ENCODE results near the gene MPEG1.

Gene MPEG1

GRCh38 chr11:59240322-59240721, 27.6 kb upstream of the MPEG1 start:
- Histone ChIP-seq H3K27ac (ENCODE audit: low read depth, low read length) (no peak overlapping the region), H3K27me3 (ENCODE audit: control insufficient read depth, insufficient read depth, low read length) (no peaks in the 10 kb centered on the region), H3K9ac (ENCODE audit: low read length) (no peak overlapping the region), H3K4me3 (ENCODE audit: low read length) (no peak overlapping the region), H3K36me3 (ENCODE audit: control insufficient read depth, insufficient read depth, low read length) (no peaks in the 10 kb centered on the region), H3K4me1 (ENCODE audit: control insufficient read depth, insufficient read depth, low read length) (no peaks in the 10 kb centered on the region)

DNA sequence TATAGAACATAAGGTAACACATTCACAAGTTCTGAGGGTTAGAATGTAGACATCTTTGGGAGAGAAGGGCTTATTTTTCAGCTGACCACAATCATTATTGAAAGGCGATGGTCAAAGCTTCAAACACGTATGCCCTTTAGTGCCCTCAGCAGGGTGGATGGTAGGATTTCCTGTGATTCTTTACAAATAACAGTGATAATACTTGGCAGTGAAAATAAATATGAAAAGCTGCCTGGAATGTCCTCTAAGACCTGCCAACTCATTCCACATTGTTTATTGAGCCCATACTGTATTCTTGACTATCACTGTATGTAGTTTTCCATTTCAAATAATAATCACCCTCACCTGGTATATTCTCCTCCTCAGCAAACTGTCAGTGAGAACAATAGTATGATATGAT, 13.7 kb upstream of the MPEG1 start:
- Histone ChIP-seq H3K27ac (ENCODE audit: low read depth, low read length) (no peak overlapping the region), H3K9ac (ENCODE audit: low read length) (no peak overlapping the region), H3K36me3 (ENCODE audit: control insufficient read depth, insufficient read depth, low read length) (no peaks in the 10 kb centered on the region), H3K4me1 (ENCODE audit: control insufficient read depth, insufficient read depth, low read length) (no peaks in the 10 kb centered on the region), H3K27me3 (ENCODE audit: control insufficient read depth, insufficient read depth, low read length) (no peaks in the 10 kb centered on the region), H3K4me3 (ENCODE audit: low read length) (no peak overlapping the region)

DNA sequence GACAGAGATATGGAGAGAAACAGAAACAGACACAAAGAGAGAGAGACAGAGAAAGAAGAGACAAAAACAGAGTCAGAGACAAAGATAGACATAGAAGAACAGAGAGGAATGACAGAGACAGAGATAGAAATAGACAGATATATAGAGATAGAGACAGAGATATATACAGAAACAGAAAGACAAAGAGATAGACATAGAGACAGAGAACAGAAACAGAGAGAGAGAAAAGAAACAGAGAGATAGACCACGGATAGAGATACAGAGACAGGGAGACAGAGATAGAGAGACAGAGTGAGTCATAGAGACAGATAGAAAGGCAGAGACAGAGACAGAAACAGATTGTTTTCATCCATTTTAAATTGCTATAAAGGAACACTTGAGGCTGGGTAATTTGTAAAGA, 12.3 kb upstream of the MPEG1 start:
- Histone ChIP-seq H3K4me3 (ENCODE audit: low read length) (no peak overlapping the region), H3K9ac (ENCODE audit: low read length) (no peak overlapping the region), H3K27me3 (ENCODE audit: control insufficient read depth, insufficient read depth, low read length) (no peaks in the 10 kb centered on the region), H3K4me1 (ENCODE audit: control insufficient read depth, insufficient read depth, low read length) (no peaks in the 10 kb centered on the region), H3K27ac (ENCODE audit: low read depth, low read length) (no peak overlapping the region), H3K36me3 (ENCODE audit: control insufficient read depth, insufficient read depth, low read length) (no peaks in the 10 kb centered on the region)

DNA sequence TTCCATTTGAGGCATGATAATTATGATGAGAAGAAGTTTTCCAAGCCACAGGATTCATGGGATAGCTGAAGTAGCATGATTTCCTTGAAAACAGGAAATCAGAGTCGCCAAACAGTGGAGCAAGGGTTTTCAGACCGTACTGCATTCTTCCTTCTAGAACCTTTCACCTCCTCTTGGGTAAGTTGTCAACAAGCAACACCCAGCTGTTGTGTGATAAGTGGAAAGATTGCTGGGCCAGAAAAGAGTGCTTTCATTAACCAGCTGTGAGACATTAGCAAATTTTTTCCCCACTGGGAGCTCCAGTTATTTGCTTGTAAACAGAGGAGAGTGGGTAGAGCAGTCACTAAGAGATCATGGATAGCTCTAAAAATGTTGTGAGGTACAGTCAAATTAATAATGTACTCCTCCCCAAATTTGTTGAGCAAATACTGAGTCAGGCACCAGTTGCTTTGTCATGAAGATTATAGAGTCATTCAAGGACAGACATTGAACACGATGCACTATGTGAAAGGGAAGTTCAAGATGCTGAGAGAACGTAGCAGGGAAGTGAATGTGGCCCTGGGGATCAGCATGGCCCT, 11.7 kb upstream of the MPEG1 start:
- no peaks in the 10 kb centered on the region for H3K27me3 ChIP-seq (ENCODE audit: control insufficient read depth, insufficient read depth, low read length)
- H3K27ac ChIP-seq (ENCODE audit: low read depth, low read length), result no peak overlapping the region
- no peak overlapping the region for H3K9ac ChIP-seq (ENCODE audit: low read length)
- H3K4me3 ChIP-seq (ENCODE audit: low read length), result no peak overlapping the region
- no peaks in the 10 kb centered on the region for H3K4me1 ChIP-seq (ENCODE audit: control insufficient read depth, insufficient read depth, low read length)
- H3K36me3 ChIP-seq (ENCODE audit: control insufficient read depth, insufficient read depth, low read length), result no peaks in the 10 kb centered on the region

GRCh38 chr11:59223611-59224010, 10.9 kb upstream of the MPEG1 start:
- Histone ChIP-seq H3K27me3 (ENCODE audit: control insufficient read depth, insufficient read depth, low read length) (no peaks in the 10 kb centered on the region), H3K4me3 (ENCODE audit: low read length) (no peak overlapping the region), H3K9ac (ENCODE audit: low read length) (no peak overlapping the region), H3K36me3 (ENCODE audit: control insufficient read depth, insufficient read depth, low read length) (no peaks in the 10 kb centered on the region), H3K4me1 (ENCODE audit: control insufficient read depth, insufficient read depth, low read length) (no peaks in the 10 kb centered on the region), H3K27ac (ENCODE audit: low read depth, low read length) (no peak overlapping the region)

GRCh38 chr11:59223177-59223576, 10.4 kb upstream of the MPEG1 start:
- H3K27ac ChIP-seq (ENCODE audit: low read depth, low read length), result no peak overlapping the region
- H3K4me3 ChIP-seq (ENCODE audit: low read length), result no peak overlapping the region
- H3K27me3 ChIP-seq (ENCODE audit: control insufficient read depth, insufficient read depth, low read length), result no peaks in the 10 kb centered on the region
- H3K36me3 ChIP-seq (ENCODE audit: control insufficient read depth, insufficient read depth, low read length), result no peaks in the 10 kb centered on the region
- H3K9ac ChIP-seq (ENCODE audit: low read length), result no peak overlapping the region
- H3K4me1 ChIP-seq (ENCODE audit: control insufficient read depth, insufficient read depth, low read length), result no peaks in the 10 kb centered on the region

- Histone ChIP-seq H3K9ac (ENCODE audit: low read length) (no peak overlapping the region), H3K27me3 (ENCODE audit: control insufficient read depth, insufficient read depth, low read length) (no peaks in the 10 kb centered on the region), H3K4me3 (ENCODE audit: low read length) (no peak overlapping the region), H3K36me3 (ENCODE audit: control insufficient read depth, insufficient read depth, low read length) (no peaks in the 10 kb centered on the region), H3K27ac (ENCODE audit: low read depth, low read length) (no peak overlapping the region), H3K4me1 (ENCODE audit: control insufficient read depth, insufficient read depth, low read length) (no peaks in the 10 kb centered on the region)
These were observed 9.8 kb upstream of the MPEG1 start for GRCh38 chr11:59222464-59223060.

DNA sequence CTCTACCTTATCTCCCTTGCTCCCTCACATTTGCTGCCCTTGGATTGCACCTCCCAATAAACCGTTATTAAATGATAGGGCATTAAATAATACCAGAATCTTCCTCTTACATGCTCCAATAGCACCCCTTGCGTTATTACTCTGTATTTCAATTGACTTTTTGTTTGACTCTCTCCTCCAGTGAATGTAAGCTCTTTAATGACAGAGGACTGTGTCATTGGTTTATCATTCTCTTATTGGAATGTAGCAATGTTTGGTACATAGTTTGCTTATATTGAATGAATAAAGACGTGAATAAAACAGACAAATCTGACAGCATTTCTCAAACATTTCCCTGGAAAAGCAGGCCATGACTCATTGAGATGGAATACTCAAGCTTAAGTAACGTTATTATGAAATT, 8.7 kb upstream of the MPEG1 start:
- Histone ChIP-seq H3K9ac (ENCODE audit: low read length) (no peak overlapping the region), H3K4me3 (ENCODE audit: low read length) (no peak overlapping the region), H3K27ac (ENCODE audit: low read depth, low read length) (no peak overlapping the region), H3K27me3 (ENCODE audit: control insufficient read depth, insufficient read depth, low read length) (no peaks in the 10 kb centered on the region), H3K4me1 (ENCODE audit: control insufficient read depth, insufficient read depth, low read length) (no peaks in the 10 kb centered on the region), H3K36me3 (ENCODE audit: control insufficient read depth, insufficient read depth, low read length) (no peaks in the 10 kb centered on the region)

GRCh38 chr11:59219836-59220235, 7.1 kb upstream of the MPEG1 start:
- Histone ChIP-seq H3K36me3 (ENCODE audit: control insufficient read depth, insufficient read depth, low read length) (no peaks in the 10 kb centered on the region), H3K4me1 (ENCODE audit: control insufficient read depth, insufficient read depth, low read length) (no peaks in the 10 kb centered on the region), H3K27me3 (ENCODE audit: control insufficient read depth, insufficient read depth, low read length) (no peaks in the 10 kb centered on the region), H3K9ac (ENCODE audit: low read length) (no peak overlapping the region), H3K4me3 (ENCODE audit: low read length) (no peak overlapping the region), H3K27ac (ENCODE audit: low read depth, low read length) (no peak overlapping the region)

GRCh38 chr11:59218893-59219292, 6.2 kb upstream of the MPEG1 start:
- Histone ChIP-seq H3K27me3 (ENCODE audit: control insufficient read depth, insufficient read depth, low read length) (no peaks in the 10 kb centered on the region), H3K9ac (ENCODE audit: low read length) (no peak overlapping the region), H3K27ac (ENCODE audit: low read depth, low read length) (no peak overlapping the region), H3K4me3 (ENCODE audit: low read length) (no peak overlapping the region), H3K36me3 (ENCODE audit: control insufficient read depth, insufficient read depth, low read length) (no peaks in the 10 kb centered on the region), H3K4me1 (ENCODE audit: control insufficient read depth, insufficient read depth, low read length) (no peaks in the 10 kb centered on the region)

DNA sequence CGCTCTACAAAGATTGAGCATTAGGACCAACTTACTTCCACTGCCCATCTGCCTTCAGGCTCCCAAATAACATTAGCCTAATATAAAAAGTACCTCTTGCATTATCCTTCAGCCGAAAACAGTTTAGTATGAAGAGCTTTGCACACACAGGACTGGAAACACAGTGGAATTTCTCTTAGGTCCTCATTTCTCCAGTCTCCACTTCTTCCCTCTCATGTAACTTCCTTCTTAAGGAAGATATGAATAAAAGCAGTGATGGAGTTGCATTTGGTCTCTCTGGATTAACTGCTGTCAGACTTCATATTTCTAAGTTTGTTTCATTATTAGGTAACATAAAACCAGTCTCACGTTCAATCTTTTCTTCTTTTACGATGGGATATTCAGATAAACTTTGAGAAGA, 5.6 kb upstream of the MPEG1 start:
- Histone ChIP-seq H3K4me3 (ENCODE audit: low read length) (no peak overlapping the region), H3K27ac (ENCODE audit: low read depth, low read length) (no peak overlapping the region), H3K36me3 (ENCODE audit: control insufficient read depth, insufficient read depth, low read length) (no peaks in the 10 kb centered on the region), H3K4me1 (ENCODE audit: control insufficient read depth, insufficient read depth, low read length) (no peaks in the 10 kb centered on the region), H3K27me3 (ENCODE audit: control insufficient read depth, insufficient read depth, low read length) (no peaks in the 10 kb centered on the region), H3K9ac (ENCODE audit: low read length) (no peak overlapping the region)

GRCh38 chr11:59216641-59217564, 4.2 kb upstream of the MPEG1 start:
- H3K36me3 ChIP-seq (ENCODE audit: control insufficient read depth, insufficient read depth, low read length), result no peaks in the 10 kb centered on the region
- no peak overlapping the region for H3K9ac ChIP-seq (ENCODE audit: low read length)
- no peaks in the 10 kb centered on the region for H3K4me1 ChIP-seq (ENCODE audit: control insufficient read depth, insufficient read depth, low read length)
- peak overlapping the region; percentile 30 for H3K27ac ChIP-seq (ENCODE audit: low read depth, low read length)
- H3K27me3 ChIP-seq (ENCODE audit: control insufficient read depth, insufficient read depth, low read length), result no peaks in the 10 kb centered on the region
- H3K4me3 ChIP-seq (ENCODE audit: low read length), result no peak overlapping the region

All from rectal smooth muscle tissue (tissue), 1 donor.